GM23248 (cell line): ENCODE measurements around the gene SCEL. TPM values are rescaled to one million over a fixed set of nuclear protein-coding genes. Genes with fewer than 3 reads are reported as not detected.

Source experiments
- DNase-seq: peaks from one replicate; pipeline ENCODE4 v3.0.0-alpha.2; 2015
- H2AFZ ChIP-seq: fragments of 200-600 bp; sonication (generic); 2 replicates; pipeline ENCODE4 v1.6.1; 2016; ENCODE audit warnings: antibody characterized with exemption
- H3F3A ChIP-seq: fragments of 200-600 bp; sonication (generic); 2 replicates; pipeline ENCODE4 v1.6.1; 2016; ENCODE audit warnings: mild to moderate bottlenecking, antibody characterized with exemption, mixed run types; ENCODE audit not compliant: insufficient read depth
- H3K27ac ChIP-seq: fragments of 200-600 bp; sonication (generic); 2 replicates; pipeline ENCODE4 v1.5.1; 2016; ENCODE audit warnings: mild to moderate bottlenecking
- H3K27me3 ChIP-seq: fragments of 200-600 bp; sonication (generic); replicated peaks from 2 replicates; pipeline ENCODE4 v1.6.1; 2016; ENCODE audit warnings: mild to moderate bottlenecking; ENCODE audit not compliant: insufficient read depth
- H3K36me3 ChIP-seq: fragments of 200-600 bp; sonication (generic); 2 replicates; pipeline ENCODE4 v1.6.1; 2016; ENCODE audit warnings: low read depth, mild to moderate bottlenecking
- H3K4me1 ChIP-seq: fragments of 200-600 bp; sonication (generic); 2 replicates; pipeline ENCODE4 v1.6.1; 2016; ENCODE audit warnings: mild to moderate bottlenecking; ENCODE audit not compliant: insufficient read depth
- H3K4me2 ChIP-seq: fragments of 200-600 bp; sonication (generic); one replicate; pipeline ENCODE4 v1.6.1; 2016; ENCODE audit warnings: mild to moderate bottlenecking; ENCODE audit not compliant: unreplicated experiment
- H3K4me3 ChIP-seq: fragments of 200-600 bp; sonication (generic); 2 replicates; pipeline ENCODE4 v1.5.1; 2016; ENCODE audit warnings: mild to moderate bottlenecking
- H3K79me2 ChIP-seq: fragments of 200-600 bp; sonication (generic); 2 replicates; pipeline ENCODE4 v1.6.1; 2016; ENCODE audit warnings: mild to moderate bottlenecking; ENCODE audit not compliant: insufficient read depth
- H3K9ac ChIP-seq: fragments of 200-600 bp; sonication (generic); 2 replicates; pipeline ENCODE4 v1.6.1; 2016; ENCODE audit warnings: mild to moderate bottlenecking
- H3K9me2 ChIP-seq: fragments of 200-600 bp; sonication (generic); 2 replicates; pipeline ENCODE4 v1.6.1; 2016; ENCODE audit warnings: mixed run types, mild to moderate bottlenecking, moderate library complexity; ENCODE audit not compliant: insufficient read depth
- H3K9me3 ChIP-seq: fragments of 200-600 bp; sonication (generic); one replicate; pipeline ENCODE4 v1.6.1; 2017; ENCODE audit warnings: low read depth
- H4K20me1 ChIP-seq: fragments of 200-600 bp; sonication (generic); 2 replicates; pipeline ENCODE4 v1.6.0; 2016; ENCODE audit not compliant: insufficient read depth
- EZH2 ChIP-seq: fragments of 200-600 bp; sonication (generic); IDR thresholded peaks from 2 replicates; pipeline ENCODE4 v1.6.1; 2018; ENCODE audit warnings: antibody characterized with exemption, mild to moderate bottlenecking; ENCODE audit not compliant: insufficient read depth, poor library complexity, severe bottlenecking
- EZH2phosphoT487 ChIP-seq: fragments of 200-600 bp; sonication (generic); IDR thresholded peaks from 2 replicates; pipeline ENCODE4 v1.6.1; 2018; ENCODE audit warnings: antibody characterized with exemption, moderate library complexity, mild to moderate bottlenecking, low read depth; ENCODE audit not compliant: insufficient read depth
- WGBS, 2 experiments: methylation state at CpG; one replicate each; pipeline ENCODE4 v1.1.6; 2015 to 2017; ENCODE audit warnings: low lambda C conversion rate in 2 of 2, low coverage in 1 of 2; ENCODE audit errors: missing lambda C conversion rate in 2 of 2; 5-methylcytosine and 5-hydroxymethylcytosine counted together
- in situ Hi-C: fragments of 300-500 bp; cut with MboI; formaldehyde crosslinking; loops from 2 replicates; pipeline ENCODE4 v1.15.0; 2020
- polyA plus RNA-seq: library from polyadenylated mRNA; unstranded; fragments of >200 nt; fragmentation: Nextera tagmentation; extraction: Ambion mirVana; gene quantifications from 2 replicates; pipeline ENCODE4 v1.2.1, GENCODE V29; 2016
- total RNA-seq: library from RNA; depleted of rRNA; stranded (reverse); fragments of >200 nt; shearing (Covaris generic); gene quantifications from 2 replicates; pipeline ENCODE4 v1.2.3, GENCODE V29; 2014

SCEL gene
- total and polyA plus RNA-seq, 2 experiments from 2014 or later: not detected

DNA sequence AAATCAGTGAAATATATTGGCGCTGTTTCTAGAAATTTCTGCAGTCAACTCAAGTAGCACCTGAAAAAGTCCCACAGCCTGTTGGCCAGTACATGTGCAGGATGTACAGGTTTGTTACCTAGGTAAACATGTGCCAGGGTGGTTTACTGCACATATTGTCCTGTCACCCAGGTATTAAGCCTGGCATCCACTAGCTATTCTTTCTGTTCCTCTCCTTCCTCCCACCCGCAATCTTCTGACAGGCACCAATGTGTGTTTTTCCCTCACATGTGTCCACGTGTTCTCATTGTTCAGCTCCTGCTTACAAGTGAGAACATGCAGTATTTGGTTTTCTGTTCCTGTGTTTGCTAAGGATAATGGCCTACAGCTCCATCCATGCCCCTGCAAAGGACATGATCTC is 13.1 kb upstream of the SCEL start:
- Histone ChIP-seq H3K27ac (no peak overlapping the region), H3K9me3 (no peaks in the 10 kb centered on the region), H3K79me2 (no peaks in the 10 kb centered on the region), H3K4me1 (peaks cover 15% of the 10 kb centered on the region), H3K4me2 (no peak overlapping the region), H3K27me3 (no peaks in the 10 kb centered on the region), H2AFZ (no peak overlapping the region), H3K9ac (no peak overlapping the region), H3K36me3 (no peaks in the 10 kb centered on the region), H4K20me1 (no peaks in the 10 kb centered on the region), H3K4me3 (no peak overlapping the region), H3F3A (peaks cover 20% of the 10 kb centered on the region), H3K9me2 (no peaks in the 10 kb centered on the region)
- in situ Hi-C loops: no loop called here
- no peak for DNase-seq
- WGBS, 2 experiments: 96 to 97% methylated on average over 3 of the region's 3 CpGs
- TF ChIP-seq EZH2: no peak
- TF ChIP-seq EZH2phosphoT487: no peak

DNA sequence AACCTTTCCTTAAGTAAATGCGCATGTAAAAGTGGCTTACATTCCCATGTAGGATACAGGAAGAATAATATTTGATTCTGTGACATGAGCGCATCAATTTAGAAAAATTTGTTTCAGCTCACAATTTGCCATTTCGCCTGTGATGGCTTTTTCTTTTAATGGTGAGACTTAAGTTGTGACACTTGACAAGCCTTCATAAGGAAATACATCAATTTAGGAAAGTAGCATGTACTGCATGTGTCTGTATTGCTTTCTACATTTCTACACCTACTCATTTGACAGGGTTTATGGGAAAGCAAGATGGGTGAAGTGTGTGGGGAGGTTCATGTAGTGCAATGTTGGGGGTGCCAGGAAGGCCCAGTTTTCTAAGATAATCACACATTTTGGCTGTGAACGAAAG is 12.1 kb upstream of the SCEL start:
- H3K36me3 ChIP-seq: no peaks in the 10 kb centered on the region
- WGBS, 2 experiments: 93 to 96% methylated on average over 4 of the region's 4 CpGs
- no peaks in the 10 kb centered on the region for H4K20me1 ChIP-seq
- H3K4me3 ChIP-seq: no peak overlapping the region
- no peak overlapping the region for H3K27ac ChIP-seq
- no peak overlapping the region for H3K9ac ChIP-seq
- H3K4me2 ChIP-seq: no peak overlapping the region
- TF ChIP-seq EZH2 (no peak), EZH2phosphoT487 (no peak)
- H3K4me1 ChIP-seq: peaks cover 15% of the 10 kb centered on the region
- no peaks in the 10 kb centered on the region for H3K9me3 ChIP-seq
- H3F3A ChIP-seq: peaks cover 20% of the 10 kb centered on the region
- no peaks in the 10 kb centered on the region for H3K79me2 ChIP-seq
- in situ Hi-C loops: no loop called here
- no peak overlapping the region for H2AFZ ChIP-seq
- H3K27me3 ChIP-seq: no peaks in the 10 kb centered on the region
- DNase-seq: no peak
- no peaks in the 10 kb centered on the region for H3K9me2 ChIP-seq

DNA sequence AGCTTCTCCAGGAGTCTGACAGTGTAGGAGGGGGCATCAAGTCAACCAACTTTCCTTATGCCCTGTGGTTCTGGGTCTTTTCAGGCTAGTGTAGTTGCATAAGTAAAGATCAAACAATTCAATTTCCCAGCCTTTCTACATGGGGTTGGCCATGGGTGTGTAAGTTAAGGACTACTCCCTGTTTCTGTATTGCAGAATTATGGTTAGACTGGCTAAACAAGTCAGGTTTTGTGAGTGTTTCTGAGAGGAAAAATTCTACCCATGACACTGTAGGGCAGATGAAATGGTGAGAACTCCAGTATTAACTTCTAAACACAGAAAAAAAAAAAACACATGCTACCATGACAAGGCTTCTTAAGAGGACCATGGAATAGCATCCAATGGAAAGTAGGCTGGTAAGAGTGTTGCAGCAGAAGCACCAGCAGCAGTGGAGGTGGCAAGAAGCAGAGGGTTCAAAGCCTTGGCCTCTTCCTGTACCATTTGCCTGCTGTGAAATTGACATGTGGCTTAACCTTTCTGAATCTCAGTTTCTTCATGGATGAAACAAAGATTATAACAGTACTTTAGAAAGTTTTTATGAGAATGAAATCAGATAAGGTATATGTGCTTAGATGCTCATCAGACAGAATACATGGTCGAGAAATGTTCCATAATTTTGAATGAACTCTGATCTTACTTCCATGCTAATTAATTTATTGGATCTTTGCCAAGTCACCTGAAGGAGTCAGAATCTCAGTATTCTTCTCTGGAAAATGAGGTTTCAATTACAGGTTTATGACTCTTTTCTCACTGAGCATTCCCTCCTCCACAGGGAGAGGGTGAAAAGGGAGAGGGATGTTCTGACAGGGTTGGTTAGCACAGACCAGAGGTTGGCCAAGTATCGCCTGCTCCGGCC is 11.4 kb upstream of the SCEL start:
- Histone ChIP-seq H4K20me1 (no peaks in the 10 kb centered on the region), H3K79me2 (no peaks in the 10 kb centered on the region), H3K9me2 (no peaks in the 10 kb centered on the region), H3K27ac (no peak overlapping the region), H3K4me3 (no peak overlapping the region), H3K4me1 (peaks cover 15% of the 10 kb centered on the region), H3K4me2 (no peak overlapping the region), H3K9me3 (no peaks in the 10 kb centered on the region), H3K9ac (no peak overlapping the region), H3K36me3 (no peaks in the 10 kb centered on the region), H3F3A (peaks cover 20% of the 10 kb centered on the region), H3K27me3 (no peaks in the 10 kb centered on the region), H2AFZ (no peak overlapping the region)
- 73 to 77% methylated on average over 3 of the region's 3 CpGs for WGBS, 2 experiments
- in situ Hi-C loops: no loop called here
- TF ChIP-seq EZH2 (no peak), EZH2phosphoT487 (no peak)
- no peak for DNase-seq

DNA sequence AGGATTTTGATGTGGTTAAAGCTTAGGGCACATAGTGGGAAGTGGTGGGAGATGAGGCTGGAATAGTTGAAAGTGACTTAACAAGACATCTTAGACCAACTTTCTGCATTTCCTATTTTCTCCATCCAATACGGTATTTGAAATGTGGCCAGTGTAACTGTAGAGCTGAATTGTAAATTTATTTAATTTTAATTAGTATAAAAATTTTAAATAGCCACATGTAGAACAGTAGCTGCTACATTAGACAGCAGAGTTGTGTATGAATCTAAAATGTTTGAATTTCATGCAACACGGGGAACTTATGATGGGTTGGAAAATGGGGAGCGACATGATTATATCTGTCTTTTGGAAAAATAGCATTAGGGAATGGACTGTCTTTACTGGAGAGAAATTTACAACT is 7.1 kb upstream of the SCEL start:
- Histone ChIP-seq H3K4me2 (no peak overlapping the region), H3K4me3 (no peak overlapping the region), H3K9me3 (no peaks in the 10 kb centered on the region), H3F3A (no peaks in the 10 kb centered on the region), H3K27me3 (no peaks in the 10 kb centered on the region; the same call in 1 of the 2 replicates), H4K20me1 (no peaks in the 10 kb centered on the region), H3K9me2 (no peaks in the 10 kb centered on the region), H3K9ac (no peak overlapping the region), H3K36me3 (no peaks in the 10 kb centered on the region), H3K4me1 (no peaks in the 10 kb centered on the region), H3K27ac (no peak overlapping the region), H2AFZ (no peak overlapping the region), H3K79me2 (no peaks in the 10 kb centered on the region)
- TF ChIP-seq EZH2phosphoT487: no peak
- no peak for TF ChIP-seq EZH2
- in situ Hi-C loops: no loop called here
- 86 to 95% methylated on average over 3 of the region's 3 CpGs for WGBS, 2 experiments
- DNase-seq: no peak
